HEK293T (cell line): ENCODE data around the gene DOK7.

Experiments
- BHLHE40 ChIP-seq: fragments of 450-650 bp; IDR thresholded peaks from 2 replicates; pipeline ENCODE4 v1.6.1; 2016; ENCODE audit warnings: mild to moderate bottlenecking, moderate library complexity, borderline replicate concordance
- LEF1 ChIP-seq: fragments of 450-650 bp; IDR thresholded peaks from 2 replicates; pipeline ENCODE4 v1.6.1; 2017; ENCODE audit warnings: mild to moderate bottlenecking, borderline replicate concordance
- TF ChIP-seq, protein P1 (sequence below): fragments of 450-650 bp; IDR thresholded peaks from 2 replicates; pipeline ENCODE4 v1.6.1; 2016

DNA sequence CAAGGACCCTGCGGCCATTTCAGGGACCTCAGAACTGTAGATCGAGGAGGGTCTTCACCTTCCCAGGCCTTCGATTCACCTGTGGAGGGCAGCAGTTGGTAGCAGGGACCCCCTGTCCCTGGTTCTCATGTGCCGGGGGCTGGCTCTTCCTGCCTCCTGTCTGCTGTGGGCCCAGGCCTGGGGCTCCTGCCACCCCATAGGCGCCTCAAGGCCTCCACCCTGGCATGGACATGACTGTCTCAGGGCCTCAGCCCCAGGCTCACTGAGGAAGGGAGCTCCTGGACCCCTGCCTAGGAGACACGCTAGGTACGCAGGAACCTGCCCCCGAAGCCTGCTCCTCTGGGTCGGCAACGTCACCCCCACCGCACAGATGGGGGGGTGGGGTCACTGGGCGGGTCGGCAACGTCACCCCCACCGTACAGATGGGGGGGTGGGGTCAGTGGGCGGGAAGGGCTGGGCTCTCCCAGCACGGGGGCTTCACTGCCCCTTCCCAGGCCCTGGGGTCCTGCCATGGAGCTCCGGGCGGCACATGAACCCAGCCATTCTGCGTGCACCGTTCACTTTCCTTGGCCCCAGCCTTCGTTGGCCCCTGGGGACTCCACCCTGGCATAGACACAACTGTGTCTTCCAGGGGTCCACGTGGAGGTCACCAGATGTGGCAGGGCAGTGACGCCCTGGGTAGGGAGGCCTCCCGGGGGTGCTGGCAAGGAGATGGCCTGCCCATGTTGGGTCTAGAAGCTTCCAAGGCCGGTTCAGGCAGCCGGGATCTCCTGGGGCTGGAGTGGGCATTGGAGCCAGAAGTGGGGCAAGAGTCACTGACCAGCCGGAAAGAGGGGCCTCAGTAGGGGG is 24.9 kb upstream of the DOK7 start:
- TF ChIP-seq BHLHE40: no peak
- TF ChIP-seq, protein P1, sequence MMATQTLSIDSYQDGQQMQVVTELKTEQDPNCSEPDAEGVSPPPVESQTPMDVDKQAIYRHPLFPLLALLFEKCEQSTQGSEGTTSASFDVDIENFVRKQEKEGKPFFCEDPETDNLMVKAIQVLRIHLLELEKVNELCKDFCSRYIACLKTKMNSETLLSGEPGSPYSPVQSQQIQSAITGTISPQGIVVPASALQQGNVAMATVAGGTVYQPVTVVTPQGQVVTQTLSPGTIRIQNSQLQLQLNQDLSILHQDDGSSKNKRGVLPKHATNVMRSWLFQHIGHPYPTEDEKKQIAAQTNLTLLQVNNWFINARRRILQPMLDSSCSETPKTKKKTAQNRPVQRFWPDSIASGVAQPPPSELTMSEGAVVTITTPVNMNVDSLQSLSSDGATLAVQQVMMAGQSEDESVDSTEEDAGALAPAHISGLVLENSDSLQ: no peak
- no peak for TF ChIP-seq LEF1
